GM23338 (cell line): ENCODE results near the gene PLS1. TPM values are rescaled to one million over a fixed set of nuclear protein-coding genes. Genes with fewer than 3 reads are reported as not detected.
"Not testable (repeated sequence)": the region's sequence is repeated elsewhere in the genome, so short reads cannot be mapped to it uniquely, and the experiment has no call there.

Experiments used
- ATAC-seq: fragments of 200-7000 bp; cut with Tn5 transposase; 3 replicates; pipeline ENCODE4 v1.9.1; 2020
- DNase-seq: peaks from one replicate; pipeline ENCODE4 v3.0.0-alpha.2; 2015; ENCODE audit warnings: low spot score
- H2AFZ ChIP-seq: fragments of 200-600 bp; sonication (generic); 2 replicates; pipeline ENCODE4 v1.8.0; 2016; ENCODE audit warnings: antibody characterized with exemption, mild to moderate bottlenecking, moderate library complexity
- H3F3A ChIP-seq: fragments of 200-600 bp; sonication (generic); replicated peaks from 2 replicates; pipeline ENCODE4 v1.8.0; 2017; ENCODE audit warnings: antibody characterized with exemption, mixed run types, low read depth
- H3K27ac ChIP-seq: fragments of 200-600 bp; sonication (generic); 2 replicates; pipeline ENCODE4 v1.6.1; 2016; ENCODE audit warnings: low read depth
- H3K27me3 ChIP-seq: fragments of 200-600 bp; sonication (generic); 2 replicates; pipeline ENCODE4 v1.8.0; 2016; ENCODE audit warnings: mild to moderate bottlenecking, mixed run types, moderate library complexity; ENCODE audit not compliant: insufficient read depth
- H3K36me3 ChIP-seq: fragments of 200-600 bp; sonication (generic); 2 replicates; pipeline ENCODE4 v1.8.0; 2016; ENCODE audit warnings: mild to moderate bottlenecking; ENCODE audit not compliant: insufficient read depth
- H3K4me1 ChIP-seq: fragments of 200-600 bp; sonication (generic); 2 replicates; pipeline ENCODE4 v1.8.0; 2016; ENCODE audit warnings: mild to moderate bottlenecking, moderate library complexity; ENCODE audit not compliant: insufficient read depth
- H3K4me2 ChIP-seq: fragments of 200-600 bp; sonication (generic); 2 replicates; pipeline ENCODE4 v1.7.1; 2017; ENCODE audit warnings: mixed run types
- H3K4me3 ChIP-seq: fragments of 200-600 bp; sonication (generic); 2 replicates; pipeline ENCODE4 v1.6.1; 2016; ENCODE audit warnings: mixed run types
- H3K79me2 ChIP-seq: fragments of 200-600 bp; sonication (generic); replicated peaks from 2 replicates; pipeline ENCODE4 v1.8.0; 2017; ENCODE audit warnings: mild to moderate bottlenecking; ENCODE audit not compliant: insufficient read depth
- H3K9me2 ChIP-seq: fragments of 200-600 bp; sonication (generic); 2 replicates; pipeline ENCODE4 v1.8.0; 2017; ENCODE audit not compliant: insufficient read depth
- H4K20me1 ChIP-seq: fragments of 200-600 bp; sonication (generic); replicated peaks from 2 replicates; pipeline ENCODE4 v1.8.0; 2017; ENCODE audit warnings: mild to moderate bottlenecking; ENCODE audit not compliant: insufficient read depth
- H3K27ac Mint-ChIP-seq: 2 replicates; pipeline ENCODE4 v1.8.0; 2020; ENCODE audit warnings: inconsistent platforms, mild to moderate bottlenecking, moderate library complexity, mixed read lengths
- H3K27me3 Mint-ChIP-seq: 3 replicates; pipeline ENCODE4 v1.8.0; 2022; ENCODE audit warnings: low read depth, mild to moderate bottlenecking, moderate library complexity, mixed read lengths, inconsistent platforms; ENCODE audit not compliant: insufficient read depth, poor library complexity
- H3K36me3 Mint-ChIP-seq: 3 replicates; pipeline ENCODE4 v1.8.0; 2021; ENCODE audit warnings: low read depth, mild to moderate bottlenecking, inconsistent platforms, moderate library complexity, mixed read lengths
- H3K4me1 Mint-ChIP-seq: 3 replicates; pipeline ENCODE4 v1.8.0; 2020; ENCODE audit warnings: mild to moderate bottlenecking, inconsistent platforms, mixed read lengths
- H3K4me3 Mint-ChIP-seq: 3 replicates; pipeline ENCODE4 v1.8.0; 2021; ENCODE audit warnings: moderate library complexity, mild to moderate bottlenecking, inconsistent platforms, mixed read lengths
- H3K9me3 Mint-ChIP-seq: 3 replicates; pipeline ENCODE4 v1.8.0; 2020; ENCODE audit warnings: moderate library complexity, mild to moderate bottlenecking, inconsistent platforms, mixed read lengths
- CREB1 ChIP-seq: fragments of 250-450 bp; sonication (Bioruptor Pico); IDR thresholded peaks from 2 replicates; pipeline ENCODE4 v1.5.0; 2020; ENCODE audit warnings: low read depth, mild to moderate bottlenecking, moderate library complexity
- EZH2 ChIP-seq: fragments of 200-600 bp; sonication (generic); IDR thresholded peaks from one replicate; pipeline ENCODE4 v1.8.0; 2017; ENCODE audit warnings: antibody characterized with exemption, mild to moderate bottlenecking, low read depth; ENCODE audit not compliant: unreplicated experiment
- EZH2phosphoT487 ChIP-seq: fragments of 200-600 bp; sonication (generic); IDR thresholded peaks from one replicate; pipeline ENCODE4 v1.8.1; 2018; ENCODE audit warnings: antibody characterized with exemption; ENCODE audit not compliant: unreplicated experiment
- JUNB ChIP-seq: IDR thresholded peaks from one replicate; pipeline ENCODE4 v1.6.1; 2016; ENCODE audit warnings: antibody characterized with exemption; ENCODE audit not compliant: unreplicated experiment
- NANOG ChIP-seq: IDR thresholded peaks from 2 replicates; pipeline ENCODE4 v1.6.1; 2016; ENCODE audit warnings: antibody characterized with exemption, borderline replicate concordance
- POLR2AphosphoS5 ChIP-seq: IDR thresholded peaks from 2 replicates; pipeline ENCODE4 v1.6.1; 2016; ENCODE audit warnings: antibody characterized with exemption, low read depth
- STAT1 ChIP-seq: IDR thresholded peaks from one replicate; pipeline ENCODE4 v1.6.1; 2016; ENCODE audit warnings: antibody characterized with exemption; ENCODE audit not compliant: unreplicated experiment
- ZNF331 ChIP-seq: fragments of 250-450 bp; sonication (Bioruptor Pico); IDR thresholded peaks from 2 replicates; pipeline ENCODE4 v1.5.0; 2020; ENCODE audit warnings: low read depth, mild to moderate bottlenecking, moderate library complexity
- polyA plus RNA-seq: library from polyadenylated mRNA; unstranded; fragments of >200 nt; fragmentation: Nextera tagmentation; extraction: Ambion mirVana; gene quantifications from 2 replicates; pipeline ENCODE4 v1.2.1, GENCODE V29; 2016
- total RNA-seq: library from RNA; depleted of rRNA; stranded (reverse); fragments of >200 nt; shearing (Covaris generic); gene quantifications from 2 replicates; pipeline ENCODE4 v1.2.3, GENCODE V29; 2014
- TF ChIP-seq, protein P1 (sequence below): IDR thresholded peaks from one replicate; pipeline ENCODE4 v1.6.1; 2018; ENCODE audit warnings: antibody characterized with exemption; ENCODE audit not compliant: unreplicated experiment
- TF ChIP-seq, protein P2 (sequence below): fragments of 250-450 bp; sonication (Bioruptor Pico); IDR thresholded peaks from 2 replicates; pipeline ENCODE4 v1.5.0; 2020; ENCODE audit warnings: mild to moderate bottlenecking, moderate library complexity
- TF ChIP-seq, protein P3 (sequence below): IDR thresholded peaks from 2 replicates; pipeline ENCODE4 v1.6.1; 2016; ENCODE audit warnings: antibody characterized with exemption

Gene PLS1
- total and polyA plus RNA-seq, 2 experiments from 2014 or later, result 18.4 to 42.2 TPM

DNA sequence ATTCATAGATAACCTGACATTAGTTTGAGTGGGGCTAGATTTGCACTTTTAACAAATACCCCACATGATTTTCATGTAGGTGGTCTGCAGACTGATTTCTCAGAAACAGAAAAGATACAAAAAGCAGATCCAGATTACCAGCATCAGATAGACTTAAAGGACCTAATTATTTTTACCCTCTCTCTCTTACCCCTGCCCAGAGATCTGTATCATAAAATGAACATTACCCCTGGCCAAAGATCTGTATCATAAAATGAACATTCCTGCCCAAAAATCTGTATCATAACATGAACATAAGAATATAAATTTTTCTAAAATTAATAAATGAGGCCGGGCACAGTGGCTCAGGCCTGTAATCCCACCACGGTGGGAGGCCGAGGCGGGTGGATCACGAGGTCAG, 113.0 kb downstream of the PLS1 start (continued):
- TF ChIP-seq, protein P1, sequence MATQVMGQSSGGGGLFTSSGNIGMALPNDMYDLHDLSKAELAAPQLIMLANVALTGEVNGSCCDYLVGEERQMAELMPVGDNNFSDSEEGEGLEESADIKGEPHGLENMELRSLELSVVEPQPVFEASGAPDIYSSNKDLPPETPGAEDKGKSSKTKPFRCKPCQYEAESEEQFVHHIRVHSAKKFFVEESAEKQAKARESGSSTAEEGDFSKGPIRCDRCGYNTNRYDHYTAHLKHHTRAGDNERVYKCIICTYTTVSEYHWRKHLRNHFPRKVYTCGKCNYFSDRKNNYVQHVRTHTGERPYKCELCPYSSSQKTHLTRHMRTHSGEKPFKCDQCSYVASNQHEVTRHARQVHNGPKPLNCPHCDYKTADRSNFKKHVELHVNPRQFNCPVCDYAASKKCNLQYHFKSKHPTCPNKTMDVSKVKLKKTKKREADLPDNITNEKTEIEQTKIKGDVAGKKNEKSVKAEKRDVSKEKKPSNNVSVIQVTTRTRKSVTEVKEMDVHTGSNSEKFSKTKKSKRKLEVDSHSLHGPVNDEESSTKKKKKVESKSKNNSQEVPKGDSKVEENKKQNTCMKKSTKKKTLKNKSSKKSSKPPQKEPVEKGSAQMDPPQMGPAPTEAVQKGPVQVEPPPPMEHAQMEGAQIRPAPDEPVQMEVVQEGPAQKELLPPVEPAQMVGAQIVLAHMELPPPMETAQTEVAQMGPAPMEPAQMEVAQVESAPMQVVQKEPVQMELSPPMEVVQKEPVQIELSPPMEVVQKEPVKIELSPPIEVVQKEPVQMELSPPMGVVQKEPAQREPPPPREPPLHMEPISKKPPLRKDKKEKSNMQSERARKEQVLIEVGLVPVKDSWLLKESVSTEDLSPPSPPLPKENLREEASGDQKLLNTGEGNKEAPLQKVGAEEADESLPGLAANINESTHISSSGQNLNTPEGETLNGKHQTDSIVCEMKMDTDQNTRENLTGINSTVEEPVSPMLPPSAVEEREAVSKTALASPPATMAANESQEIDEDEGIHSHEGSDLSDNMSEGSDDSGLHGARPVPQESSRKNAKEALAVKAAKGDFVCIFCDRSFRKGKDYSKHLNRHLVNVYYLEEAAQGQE, result no peak
- TF ChIP-seq NANOG, result no peak
- TF ChIP-seq CREB1 (CRISPR knock-in tag), result no peak

DNA sequence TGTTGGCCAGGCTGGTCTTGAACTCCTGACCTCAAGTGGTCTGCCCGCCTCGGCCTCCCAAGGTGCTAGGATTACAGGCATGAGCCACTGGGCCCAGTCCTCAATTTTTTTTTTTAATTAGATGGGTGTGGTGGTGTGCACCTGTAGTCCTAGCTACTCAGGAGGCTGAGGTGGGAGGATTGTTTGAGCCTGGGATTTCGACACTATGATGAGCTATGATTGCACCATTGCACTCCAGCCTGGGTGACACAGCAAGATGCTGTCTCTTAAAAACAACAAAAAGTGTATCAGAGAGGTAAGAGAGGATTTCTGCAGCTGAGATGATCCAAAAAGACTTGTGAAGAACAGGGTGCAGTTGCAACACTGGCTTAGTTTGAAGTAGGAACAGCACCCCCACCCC, 118.7 kb downstream of the PLS1 start:
- H3K27me3 ChIP-seq, H3K4me3 ChIP-seq, H3K4me2 ChIP-seq, H3K36me3 Mint-ChIP-seq, H3K27ac Mint-ChIP-seq, H3K4me1 Mint-ChIP-seq, H3K27me3 Mint-ChIP-seq, H2AFZ ChIP-seq, H3F3A ChIP-seq, ATAC-seq, DNase-seq, H3K9me2 ChIP-seq, H3K9me3 Mint-ChIP-seq, H3K4me3 Mint-ChIP-seq, H3K36me3 ChIP-seq, H3K79me2 ChIP-seq, H3K27ac ChIP-seq, H4K20me1 ChIP-seq, H3K4me1 ChIP-seq: not testable (repeated sequence)

DNA sequence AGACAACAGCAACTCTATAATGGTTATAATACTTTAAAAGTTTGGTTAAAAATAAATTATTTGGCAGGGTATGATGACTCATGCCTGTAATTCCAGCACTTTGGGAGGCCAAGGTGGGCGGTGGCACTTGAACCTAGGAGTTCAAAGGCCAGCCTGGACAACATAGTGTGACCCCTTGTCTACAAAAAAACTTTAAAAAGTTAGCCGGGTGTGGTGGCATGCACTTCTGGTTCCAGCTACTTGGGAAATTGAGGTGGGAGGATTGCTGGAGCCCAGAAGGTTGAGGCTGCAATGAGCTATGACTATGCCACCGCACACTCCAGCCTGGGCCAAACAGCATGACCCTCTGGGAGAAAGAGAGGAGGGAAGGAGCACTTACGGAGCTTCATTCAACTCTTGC, 119.9 kb downstream of the PLS1 start:
- no peaks in the 10 kb centered on the region for H4K20me1 ChIP-seq
- Mint-ChIP-seq H3K36me3 (no peaks in the 10 kb centered on the region), H3K4me3 (no peak overlapping the region), H3K27me3 (peaks cover 5% of the 10 kb centered on the region), H3K9me3 (no peaks in the 10 kb centered on the region), H3K4me1 (no peaks in the 10 kb centered on the region), H3K27ac (no peak overlapping the region)
- H3K79me2 ChIP-seq, result no peaks in the 10 kb centered on the region
- no peak overlapping the region for H3K27ac ChIP-seq
- no peaks in the 10 kb centered on the region for H3K9me2 ChIP-seq
- ATAC-seq (no peak), DNase-seq (no peak)
- H3F3A ChIP-seq, result no peaks in the 10 kb centered on the region
- H3K27me3 ChIP-seq, result no peaks in the 10 kb centered on the region
- H2AFZ ChIP-seq, result no peak overlapping the region
- no peaks in the 10 kb centered on the region for H3K4me1 ChIP-seq
- H3K4me2 ChIP-seq, result no peak overlapping the region
- H3K4me3 ChIP-seq, result no peak overlapping the region
- no peaks in the 10 kb centered on the region for H3K36me3 ChIP-seq
- TF ChIP-seq POLR2AphosphoS5, result no peak
- TF ChIP-seq NANOG, result no peak
- TF ChIP-seq, protein P2, sequence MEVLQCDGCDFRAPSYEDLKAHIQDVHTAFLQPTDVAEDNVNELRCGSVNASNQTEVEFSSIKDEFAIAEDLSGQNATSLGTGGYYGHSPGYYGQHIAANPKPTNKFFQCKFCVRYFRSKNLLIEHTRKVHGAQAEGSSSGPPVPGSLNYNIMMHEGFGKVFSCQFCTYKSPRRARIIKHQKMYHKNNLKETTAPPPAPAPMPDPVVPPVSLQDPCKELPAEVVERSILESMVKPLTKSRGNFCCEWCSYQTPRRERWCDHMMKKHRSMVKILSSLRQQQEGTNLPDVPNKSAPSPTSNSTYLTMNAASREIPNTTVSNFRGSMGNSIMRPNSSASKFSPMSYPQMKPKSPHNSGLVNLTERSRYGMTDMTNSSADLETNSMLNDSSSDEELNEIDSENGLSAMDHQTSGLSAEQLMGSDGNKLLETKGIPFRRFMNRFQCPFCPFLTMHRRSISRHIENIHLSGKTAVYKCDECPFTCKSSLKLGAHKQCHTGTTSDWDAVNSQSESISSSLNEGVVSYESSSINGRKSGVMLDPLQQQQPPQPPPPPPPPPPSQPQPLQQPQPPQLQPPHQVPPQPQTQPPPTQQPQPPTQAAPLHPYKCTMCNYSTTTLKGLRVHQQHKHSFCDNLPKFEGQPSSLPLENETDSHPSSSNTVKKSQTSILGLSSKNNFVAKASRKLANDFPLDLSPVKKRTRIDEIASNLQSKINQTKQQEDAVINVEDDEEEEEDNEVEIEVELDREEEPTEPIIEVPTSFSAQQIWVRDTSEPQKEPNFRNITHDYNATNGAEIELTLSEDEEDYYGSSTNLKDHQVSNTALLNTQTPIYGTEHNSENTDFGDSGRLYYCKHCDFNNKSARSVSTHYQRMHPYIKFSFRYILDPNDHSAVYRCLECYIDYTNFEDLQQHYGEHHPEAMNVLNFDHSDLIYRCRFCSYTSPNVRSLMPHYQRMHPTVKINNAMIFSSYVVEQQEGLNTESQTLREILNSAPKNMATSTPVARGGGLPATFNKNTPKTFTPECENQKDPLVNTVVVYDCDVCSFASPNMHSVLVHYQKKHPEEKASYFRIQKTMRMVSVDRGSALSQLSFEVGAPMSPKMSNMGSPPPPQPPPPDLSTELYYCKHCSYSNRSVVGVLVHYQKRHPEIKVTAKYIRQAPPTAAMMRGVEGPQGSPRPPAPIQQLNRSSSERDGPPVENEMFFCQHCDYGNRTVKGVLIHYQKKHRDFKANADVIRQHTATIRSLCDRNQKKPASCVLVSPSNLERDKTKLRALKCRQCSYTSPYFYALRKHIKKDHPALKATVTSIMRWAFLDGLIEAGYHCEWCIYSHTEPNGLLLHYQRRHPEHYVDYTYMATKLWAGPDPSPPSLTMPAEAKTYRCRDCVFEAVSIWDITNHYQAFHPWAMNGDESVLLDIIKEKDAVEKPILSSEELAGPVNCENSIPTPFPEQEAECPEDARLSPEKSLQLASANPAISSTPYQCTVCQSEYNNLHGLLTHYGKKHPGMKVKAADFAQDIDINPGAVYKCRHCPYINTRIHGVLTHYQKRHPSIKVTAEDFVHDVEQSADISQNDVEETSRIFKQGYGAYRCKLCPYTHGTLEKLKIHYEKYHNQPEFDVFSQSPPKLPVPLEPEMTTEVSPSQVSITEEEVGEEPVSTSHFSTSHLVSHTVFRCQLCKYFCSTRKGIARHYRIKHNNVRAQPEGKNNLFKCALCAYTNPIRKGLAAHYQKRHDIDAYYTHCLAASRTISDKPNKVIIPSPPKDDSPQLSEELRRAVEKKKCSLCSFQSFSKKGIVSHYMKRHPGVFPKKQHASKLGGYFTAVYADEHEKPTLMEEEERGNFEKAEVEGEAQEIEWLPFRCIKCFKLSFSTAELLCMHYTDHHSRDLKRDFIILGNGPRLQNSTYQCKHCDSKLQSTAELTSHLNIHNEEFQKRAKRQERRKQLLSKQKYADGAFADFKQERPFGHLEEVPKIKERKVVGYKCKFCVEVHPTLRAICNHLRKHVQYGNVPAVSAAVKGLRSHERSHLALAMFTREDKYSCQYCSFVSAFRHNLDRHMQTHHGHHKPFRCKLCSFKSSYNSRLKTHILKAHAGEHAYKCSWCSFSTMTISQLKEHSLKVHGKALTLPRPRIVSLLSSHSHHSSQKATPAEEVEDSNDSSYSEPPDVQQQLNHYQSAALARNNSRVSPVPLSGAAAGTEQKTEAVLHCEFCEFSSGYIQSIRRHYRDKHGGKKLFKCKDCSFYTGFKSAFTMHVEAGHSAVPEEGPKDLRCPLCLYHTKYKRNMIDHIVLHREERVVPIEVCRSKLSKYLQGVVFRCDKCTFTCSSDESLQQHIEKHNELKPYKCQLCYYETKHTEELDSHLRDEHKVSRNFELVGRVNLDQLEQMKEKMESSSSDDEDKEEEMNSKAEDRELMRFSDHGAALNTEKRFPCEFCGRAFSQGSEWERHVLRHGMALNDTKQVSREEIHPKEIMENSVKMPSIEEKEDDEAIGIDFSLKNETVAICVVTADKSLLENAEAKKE (CRISPR knock-in tag), result no peak
- no peak for TF ChIP-seq EZH2phosphoT487
- no peak for TF ChIP-seq JUNB
- TF ChIP-seq EZH2, result no peak
- TF ChIP-seq, protein P3, sequence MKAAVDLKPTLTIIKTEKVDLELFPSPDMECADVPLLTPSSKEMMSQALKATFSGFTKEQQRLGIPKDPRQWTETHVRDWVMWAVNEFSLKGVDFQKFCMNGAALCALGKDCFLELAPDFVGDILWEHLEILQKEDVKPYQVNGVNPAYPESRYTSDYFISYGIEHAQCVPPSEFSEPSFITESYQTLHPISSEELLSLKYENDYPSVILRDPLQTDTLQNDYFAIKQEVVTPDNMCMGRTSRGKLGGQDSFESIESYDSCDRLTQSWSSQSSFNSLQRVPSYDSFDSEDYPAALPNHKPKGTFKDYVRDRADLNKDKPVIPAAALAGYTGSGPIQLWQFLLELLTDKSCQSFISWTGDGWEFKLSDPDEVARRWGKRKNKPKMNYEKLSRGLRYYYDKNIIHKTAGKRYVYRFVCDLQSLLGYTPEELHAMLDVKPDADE, result no peak
- no peak for TF ChIP-seq ZNF331 (CRISPR knock-in tag)
- TF ChIP-seq STAT1, result no peak
- TF ChIP-seq CREB1 (CRISPR knock-in tag), result no peak
